Spinal cord (tissue), 10 donors: ENCODE results near the gene GOT2. TPM values are rescaled to one million over a fixed set of nuclear protein-coding genes. Genes with fewer than 3 reads are reported as not detected.
"Not testable (repeated sequence)": the region's sequence is repeated elsewhere in the genome, so short reads cannot be mapped to it uniquely, and the experiment has no call there.

ENCODE experiments used
- DNase-seq, 6 donors: peaks; one replicate each; pipeline versions ENCODE4 v3.0.0 to v3.0.0-alpha.2; 2013 to 2015; ENCODE audit warnings: low spot score in 6 of 6, low read depth in 4 of 6
- H3K27ac ChIP-seq: one replicate; pipeline ENCODE4 v1.5.1; 2013; ENCODE audit warnings: low read depth, low read length, control low read depth
- H3K27me3 ChIP-seq: one replicate; pipeline ENCODE4 v1.6.1; 2013; ENCODE audit warnings: low read length; ENCODE audit not compliant: control insufficient read depth, insufficient read depth
- H3K36me3 ChIP-seq: one replicate; pipeline ENCODE4 v1.6.1; 2013; ENCODE audit warnings: low read length; ENCODE audit not compliant: control insufficient read depth, insufficient read depth
- H3K4me1 ChIP-seq: one replicate; pipeline ENCODE4 v1.6.1; 2013; ENCODE audit warnings: low read length; ENCODE audit not compliant: control insufficient read depth, insufficient read depth
- H3K4me3 ChIP-seq: one replicate; pipeline ENCODE4 v1.5.1; 2013; ENCODE audit warnings: low read depth, low read length, control low read depth
- H3K9me3 ChIP-seq: one replicate; pipeline ENCODE4 v1.6.1; 2013; ENCODE audit warnings: low read length; ENCODE audit not compliant: control insufficient read depth, insufficient read depth
- WGBS: methylation state at CpG from one replicate; pipeline ENCODE4 v1.1.5; 2013; ENCODE audit warnings: missing lambda C conversion rate; ENCODE audit not compliant: insufficient coverage; 5-methylcytosine and 5-hydroxymethylcytosine counted together
- polyA plus RNA-seq, 2 donors: library from polyadenylated mRNA; unstranded; fragments of 120-200 nt; gene quantifications; one replicate each; pipeline ENCODE4 v1.2.1, GENCODE V29; 2013; ENCODE audit not compliant: insufficient read length in 2 of 2
- small RNA-seq: library from RNA; depleted of rRNA; stranded (forward); fragments of <200 nt; gene quantifications from one replicate; pipeline ENCODE3, GENCODE V24; 2014; ENCODE audit warnings: low replicate concordance
- total RNA-seq, 2 donors: library from RNA; depleted of rRNA in 1 of 2; stranded (reverse); fragments of 120-200 nt in 1 of 2; fragments of >200 nt in 1 of 2; gene quantifications; one replicate each; pipeline versions ENCODE4 v1.2.3 to v1.2.4, GENCODE V29; 2013 to 2014
- donor health status: healthy.

GOT2 gene
- total and polyA plus RNA-seq, 4 donors: 58.1 to 135 (median 108) TPM

DNA sequence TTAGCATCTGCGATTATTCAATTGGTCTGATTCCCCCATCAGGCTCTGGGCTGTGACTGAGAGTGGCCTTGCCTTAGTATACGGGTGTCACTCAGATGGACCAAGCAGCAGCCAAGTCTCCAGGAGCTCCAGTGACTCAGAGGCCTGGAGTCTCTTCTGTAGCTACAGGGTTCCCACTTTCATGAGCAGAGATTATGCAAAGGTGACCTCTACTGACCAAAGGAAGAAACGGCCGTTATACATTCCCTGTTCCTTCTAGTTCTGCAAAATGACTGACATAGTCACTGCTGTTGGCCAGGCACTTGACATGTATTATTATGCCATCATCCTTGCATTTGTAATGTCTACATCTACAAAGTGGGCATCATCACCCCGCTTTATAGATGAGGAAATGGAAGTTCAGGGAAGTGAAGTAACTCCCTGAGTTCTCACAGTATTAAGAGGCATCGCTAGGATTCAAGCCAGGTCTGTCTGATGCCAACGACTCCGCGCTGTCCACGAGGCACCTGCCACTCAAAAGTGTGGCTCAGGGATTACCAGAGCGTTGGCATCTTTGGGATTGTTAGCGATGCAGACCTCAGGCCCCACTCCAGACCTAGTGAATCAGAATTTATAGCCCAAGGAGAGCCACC lies 72.8 kb downstream of the GOT2 start:
- WGBS: 41% methylated on average over 11 of the region's 12 CpGs
- no peak overlapping the region for H3K4me3 ChIP-seq
- no peak overlapping the region for H3K27ac ChIP-seq
- peak; percentile 22 to 92 (median 62) for DNase-seq
- H3K4me1 ChIP-seq: peaks cover 3% of the 10 kb centered on the region
- peaks cover 6% of the 10 kb centered on the region for H3K36me3 ChIP-seq
- no peaks in the 10 kb centered on the region for H3K27me3 ChIP-seq
- H3K9me3 ChIP-seq: no peaks in the 10 kb centered on the region

DNA sequence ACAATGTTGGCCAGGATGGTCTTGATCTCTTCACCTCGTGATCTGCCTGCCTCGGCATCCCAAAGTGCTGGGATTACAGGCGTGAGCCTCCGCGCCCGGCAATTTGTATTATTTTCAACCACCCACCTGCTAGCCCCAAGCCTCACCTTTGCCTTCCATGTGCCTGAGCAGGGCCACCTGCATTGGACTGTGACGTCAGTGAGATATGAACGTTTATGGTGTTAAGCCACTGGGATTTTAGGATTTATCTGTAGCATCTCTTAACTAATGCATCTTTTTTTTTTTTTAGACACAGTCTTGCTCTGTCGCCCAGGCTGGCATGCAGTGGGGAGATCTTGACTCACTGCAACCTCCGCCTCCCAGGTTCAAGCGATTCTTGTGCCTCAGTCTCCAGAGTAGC lies 74.2 kb downstream of the GOT2 start:
- H3K4me3 ChIP-seq, H3K27ac ChIP-seq, H3K27me3 ChIP-seq, H3K4me1 ChIP-seq, H3K9me3 ChIP-seq, H3K36me3 ChIP-seq, DNase-seq: not testable (repeated sequence)
- 95% methylated on average over 3 of the region's 11 CpGs for WGBS

DNA sequence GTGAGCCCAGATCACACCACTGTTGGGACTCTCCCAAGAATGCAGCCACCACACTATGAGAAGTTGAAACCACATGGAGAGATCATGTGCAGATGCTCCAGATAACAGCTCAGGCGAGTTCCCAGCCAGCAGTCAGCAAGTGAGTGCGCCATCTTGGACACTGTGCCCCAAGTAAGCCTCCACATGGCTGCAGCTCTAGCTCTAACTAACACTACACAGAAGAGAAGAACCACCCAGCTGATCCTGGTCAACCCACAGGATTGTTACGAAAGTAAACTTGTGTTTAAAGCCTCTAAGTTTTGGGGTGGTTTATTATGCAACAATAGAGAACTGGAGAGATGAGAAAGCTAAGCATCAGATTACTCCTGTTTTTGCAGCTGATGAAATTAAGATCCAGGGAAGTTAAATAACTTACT lies 75.3 kb downstream of the GOT2 start:
- Histone ChIP-seq H3K36me3 (no peaks in the 10 kb centered on the region), H3K27me3 (no peaks in the 10 kb centered on the region), H3K4me3 (no peak overlapping the region), H3K27ac (no peak overlapping the region), H3K9me3 (no peaks in the 10 kb centered on the region), H3K4me1 (peaks cover 3% of the 10 kb centered on the region)
- 80% methylated on average over 1 of the region's 3 CpGs for WGBS
- no peak for DNase-seq

Small RNA genes within 50 kb of the gene (small RNA-seq; reads per million reads assigned to genes)
- gene RN7SL143P (not detected), gene RNU6-1155P (not detected)

Other genes starting within 250 kb of the GOT2 start
- 100 to 1,000 TPM; 128 to 409 TPM for gene NDRG4, start 234.2 kb downstream of the GOT2 start, total RNA-seq
- 100 to 1,000 TPM; 532 to 593 TPM for gene NDRG4, start 234.2 kb downstream of the GOT2 start, polyA plus RNA-seq
- 10 to 100 TPM; 18.2 to 21.5 TPM for gene SETD6, start 218.8 kb downstream of the GOT2 start, total RNA-seq
- 10 to 100 TPM; 29.2 to 49.4 TPM for gene SETD6, start 218.8 kb downstream of the GOT2 start, polyA plus RNA-seq
- 100 to 1,000 TPM; 118 to 139 TPM for gene CNOT1, start 104.5 kb downstream of the GOT2 start, total RNA-seq
- gene CNOT1, start 104.5 kb downstream of the GOT2 start, polyA plus RNA-seq: 100 to 1,000 TPM; 105 to 117 TPM
- 10 to 100 TPM; 13.8 to 18.3 TPM for gene SLC38A7, start 49.5 kb downstream of the GOT2 start, total RNA-seq
- gene SLC38A7, start 49.5 kb downstream of the GOT2 start, polyA plus RNA-seq: 10 to 100 TPM; 19.8 to 26.7 TPM